WTC11 (cell line): ENCODE measurements around the gene HSD17B14. TPM values are rescaled to one million over a fixed set of nuclear protein-coding genes. Genes with fewer than 3 reads are reported as not detected.

ENCODE experiments used
- CBFB ChIP-seq: sonication (generic); formaldehyde crosslinking; IDR thresholded peaks from 2 replicates; pipeline ENCODE4 v1.8.1; 2022; ENCODE audit warnings: mild to moderate bottlenecking, low read depth, missing genetic modification reagents
- CREM ChIP-seq: sonication (generic); formaldehyde crosslinking; IDR thresholded peaks from 2 replicates; pipeline ENCODE4 v1.8.1; 2022; ENCODE audit warnings: mild to moderate bottlenecking, missing genetic modification reagents, moderate library complexity
- EMX1 ChIP-seq: fragments of 250-450 bp; sonication (Bioruptor Pico); IDR thresholded peaks from 2 replicates; pipeline ENCODE4 v1.8.0; 2021; ENCODE audit warnings: mild to moderate bottlenecking
- FOXJ3 ChIP-seq: sonication (generic); formaldehyde crosslinking; IDR thresholded peaks from 2 replicates; pipeline ENCODE4 v1.9.0; 2021; ENCODE audit warnings: missing genetic modification reagents, mild to moderate bottlenecking, borderline replicate concordance
- FOXP1 ChIP-seq: sonication (generic); formaldehyde crosslinking; IDR thresholded peaks from 2 replicates; pipeline ENCODE4 v1.8.0; 2022; ENCODE audit warnings: missing genetic modification reagents, mild to moderate bottlenecking, moderate library complexity, borderline replicate concordance
- JUN ChIP-seq: sonication (generic); formaldehyde crosslinking; IDR thresholded peaks from 2 replicates; pipeline ENCODE4 v1.8.0; 2023; ENCODE audit warnings: mild to moderate bottlenecking, missing genetic modification reagents
- MXD4 ChIP-seq: fragments of 250-450 bp; sonication (Bioruptor Pico); IDR thresholded peaks from 2 replicates; pipeline ENCODE4 v1.8.0; 2021; ENCODE audit warnings: mild to moderate bottlenecking, moderate library complexity, borderline replicate concordance
- NFYB ChIP-seq: sonication (generic); formaldehyde crosslinking; conservative IDR thresholded peaks from 2 replicates; pipeline ENCODE4 v1.8.0; 2022; ENCODE audit warnings: low read depth, missing genetic modification reagents
- SMAD3 ChIP-seq: sonication (generic); formaldehyde crosslinking; IDR thresholded peaks from 2 replicates; pipeline ENCODE4 v1.8.0; 2022; ENCODE audit warnings: missing genetic modification reagents, mild to moderate bottlenecking, borderline replicate concordance
- TCF7 ChIP-seq: sonication (generic); formaldehyde crosslinking; IDR thresholded peaks from 2 replicates; pipeline ENCODE4 v1.8.0; 2022; ENCODE audit warnings: mild to moderate bottlenecking, low read depth, missing genetic modification reagents, moderate library complexity
- total RNA-seq: library from RNA; stranded (reverse); gene quantifications from 3 replicates; pipeline ENCODE4 v1.2.3, GENCODE V29; 2021
- TF ChIP-seq, protein P1 (sequence below): sonication (generic); formaldehyde crosslinking; IDR thresholded peaks from 2 replicates; pipeline ENCODE4 v1.8.1; 2022; ENCODE audit warnings: low read depth, mild to moderate bottlenecking, moderate library complexity, missing genetic modification reagents, borderline replicate concordance
- TF ChIP-seq, protein P2 (sequence below): fragments of 200-600 bp; IDR thresholded peaks from 2 replicates; pipeline ENCODE4 v1.8.0; 2022; ENCODE audit warnings: antibody characterized with exemption
- TF ChIP-seq, protein P3 (sequence below): sonication (generic); formaldehyde crosslinking; IDR thresholded peaks from 2 replicates; pipeline ENCODE4 v1.8.0; 2023; ENCODE audit warnings: missing genetic modification reagents, mild to moderate bottlenecking, borderline replicate concordance
- TF ChIP-seq, protein P4 (sequence below): fragments of 250-450 bp; sonication (Bioruptor Pico); conservative IDR thresholded peaks from 2 replicates; pipeline ENCODE4 v1.9.0; 2021; ENCODE audit warnings: mild to moderate bottlenecking
- TF ChIP-seq, protein P5 (sequence below): sonication (generic); formaldehyde crosslinking; IDR thresholded peaks from 2 replicates; pipeline ENCODE4 v1.8.1; 2022; ENCODE audit warnings: low read depth, missing genetic modification reagents, borderline replicate concordance
- TF ChIP-seq, protein P6 (sequence below): sonication (generic); formaldehyde crosslinking; IDR thresholded peaks from 2 replicates; pipeline ENCODE4 v1.8.1; 2022; ENCODE audit warnings: mild to moderate bottlenecking, moderate library complexity, missing genetic modification reagents
- TF ChIP-seq, protein P7 (sequence below): sonication (generic); formaldehyde crosslinking; IDR thresholded peaks from 2 replicates; pipeline ENCODE4 v1.8.0; 2023; ENCODE audit warnings: missing genetic modification reagents
- TF ChIP-seq, protein P8 (sequence below): fragments of 250-450 bp; sonication (Bioruptor Pico); IDR thresholded peaks from 2 replicates; pipeline ENCODE4 v1.9.0; 2021; ENCODE audit warnings: mild to moderate bottlenecking
- TF ChIP-seq, protein P9 (sequence below): fragments of 250-450 bp; sonication (Bioruptor Pico); IDR thresholded peaks from 2 replicates; pipeline ENCODE4 v2.1.2; 2022; ENCODE audit warnings: mild to moderate bottlenecking, moderate library complexity

HSD17B14 gene
- total RNA-seq, 1 experiment from 2014 or later = 11.4 TPM

DNA sequence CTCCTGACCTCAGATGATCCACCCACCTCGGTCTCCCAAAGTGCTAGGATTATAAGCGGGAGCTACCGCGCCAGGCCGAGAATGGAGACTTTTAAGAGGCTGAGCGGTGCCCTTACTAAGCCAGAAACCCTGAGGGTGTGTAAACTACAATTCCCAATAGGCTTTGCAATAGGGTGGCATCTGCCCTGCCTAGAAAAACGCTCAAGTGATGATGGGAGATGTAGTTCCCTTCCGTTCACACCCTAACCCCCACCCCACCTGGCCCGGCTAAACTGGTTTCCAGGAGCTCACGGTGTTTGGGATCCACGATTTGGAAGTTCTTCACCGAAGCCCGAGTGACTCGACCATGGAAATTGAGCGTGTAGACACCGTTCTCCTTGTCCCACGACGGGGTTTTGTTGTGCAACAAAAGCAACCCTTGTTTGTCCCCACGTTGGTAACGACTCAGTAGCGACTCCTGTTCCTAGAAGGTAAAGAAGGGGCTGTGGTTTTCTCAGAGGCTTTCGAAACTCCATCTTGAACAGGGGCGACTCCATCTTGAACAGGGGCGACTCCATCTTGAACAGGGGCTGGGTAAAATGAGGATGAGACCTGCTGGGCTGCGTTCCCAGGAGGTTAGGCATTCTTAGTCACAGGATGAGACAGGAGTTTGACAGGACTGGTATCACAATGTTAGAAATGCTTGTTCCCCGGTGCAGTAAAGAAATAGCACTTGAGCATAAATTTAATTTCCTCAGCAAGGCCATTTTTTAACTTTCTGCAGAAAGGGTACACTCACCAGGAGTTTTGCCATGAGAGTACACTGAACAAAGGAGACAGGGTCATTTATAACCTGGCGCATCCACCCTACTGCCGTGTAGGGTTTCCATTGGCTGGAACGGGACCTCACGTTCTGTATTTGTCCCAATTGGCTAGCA lies 45.7 kb upstream of the HSD17B14 start (continued):
- TF ChIP-seq, protein P1, sequence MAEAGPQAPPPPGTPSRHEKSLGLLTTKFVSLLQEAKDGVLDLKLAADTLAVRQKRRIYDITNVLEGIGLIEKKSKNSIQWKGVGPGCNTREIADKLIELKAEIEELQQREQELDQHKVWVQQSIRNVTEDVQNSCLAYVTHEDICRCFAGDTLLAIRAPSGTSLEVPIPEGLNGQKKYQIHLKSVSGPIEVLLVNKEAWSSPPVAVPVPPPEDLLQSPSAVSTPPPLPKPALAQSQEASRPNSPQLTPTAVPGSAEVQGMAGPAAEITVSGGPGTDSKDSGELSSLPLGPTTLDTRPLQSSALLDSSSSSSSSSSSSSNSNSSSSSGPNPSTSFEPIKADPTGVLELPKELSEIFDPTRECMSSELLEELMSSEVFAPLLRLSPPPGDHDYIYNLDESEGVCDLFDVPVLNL (CRISPR knock-in tag) = no peak
- TF ChIP-seq NFYB = no peak
- peak; percentile 94 for TF ChIP-seq EMX1 (CRISPR knock-in tag)
- TF ChIP-seq FOXP1 (CRISPR knock-in tag) = no peak
- no peak for TF ChIP-seq CREM (CRISPR knock-in tag)
- TF ChIP-seq, protein P2, sequence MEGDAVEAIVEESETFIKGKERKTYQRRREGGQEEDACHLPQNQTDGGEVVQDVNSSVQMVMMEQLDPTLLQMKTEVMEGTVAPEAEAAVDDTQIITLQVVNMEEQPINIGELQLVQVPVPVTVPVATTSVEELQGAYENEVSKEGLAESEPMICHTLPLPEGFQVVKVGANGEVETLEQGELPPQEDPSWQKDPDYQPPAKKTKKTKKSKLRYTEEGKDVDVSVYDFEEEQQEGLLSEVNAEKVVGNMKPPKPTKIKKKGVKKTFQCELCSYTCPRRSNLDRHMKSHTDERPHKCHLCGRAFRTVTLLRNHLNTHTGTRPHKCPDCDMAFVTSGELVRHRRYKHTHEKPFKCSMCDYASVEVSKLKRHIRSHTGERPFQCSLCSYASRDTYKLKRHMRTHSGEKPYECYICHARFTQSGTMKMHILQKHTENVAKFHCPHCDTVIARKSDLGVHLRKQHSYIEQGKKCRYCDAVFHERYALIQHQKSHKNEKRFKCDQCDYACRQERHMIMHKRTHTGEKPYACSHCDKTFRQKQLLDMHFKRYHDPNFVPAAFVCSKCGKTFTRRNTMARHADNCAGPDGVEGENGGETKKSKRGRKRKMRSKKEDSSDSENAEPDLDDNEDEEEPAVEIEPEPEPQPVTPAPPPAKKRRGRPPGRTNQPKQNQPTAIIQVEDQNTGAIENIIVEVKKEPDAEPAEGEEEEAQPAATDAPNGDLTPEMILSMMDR = no peak
- TF ChIP-seq JUN = no peak
- TF ChIP-seq MXD4 (CRISPR knock-in tag) = peak; percentile 98
- TF ChIP-seq CBFB (CRISPR knock-in tag) = no peak
- TF ChIP-seq, protein P3, sequence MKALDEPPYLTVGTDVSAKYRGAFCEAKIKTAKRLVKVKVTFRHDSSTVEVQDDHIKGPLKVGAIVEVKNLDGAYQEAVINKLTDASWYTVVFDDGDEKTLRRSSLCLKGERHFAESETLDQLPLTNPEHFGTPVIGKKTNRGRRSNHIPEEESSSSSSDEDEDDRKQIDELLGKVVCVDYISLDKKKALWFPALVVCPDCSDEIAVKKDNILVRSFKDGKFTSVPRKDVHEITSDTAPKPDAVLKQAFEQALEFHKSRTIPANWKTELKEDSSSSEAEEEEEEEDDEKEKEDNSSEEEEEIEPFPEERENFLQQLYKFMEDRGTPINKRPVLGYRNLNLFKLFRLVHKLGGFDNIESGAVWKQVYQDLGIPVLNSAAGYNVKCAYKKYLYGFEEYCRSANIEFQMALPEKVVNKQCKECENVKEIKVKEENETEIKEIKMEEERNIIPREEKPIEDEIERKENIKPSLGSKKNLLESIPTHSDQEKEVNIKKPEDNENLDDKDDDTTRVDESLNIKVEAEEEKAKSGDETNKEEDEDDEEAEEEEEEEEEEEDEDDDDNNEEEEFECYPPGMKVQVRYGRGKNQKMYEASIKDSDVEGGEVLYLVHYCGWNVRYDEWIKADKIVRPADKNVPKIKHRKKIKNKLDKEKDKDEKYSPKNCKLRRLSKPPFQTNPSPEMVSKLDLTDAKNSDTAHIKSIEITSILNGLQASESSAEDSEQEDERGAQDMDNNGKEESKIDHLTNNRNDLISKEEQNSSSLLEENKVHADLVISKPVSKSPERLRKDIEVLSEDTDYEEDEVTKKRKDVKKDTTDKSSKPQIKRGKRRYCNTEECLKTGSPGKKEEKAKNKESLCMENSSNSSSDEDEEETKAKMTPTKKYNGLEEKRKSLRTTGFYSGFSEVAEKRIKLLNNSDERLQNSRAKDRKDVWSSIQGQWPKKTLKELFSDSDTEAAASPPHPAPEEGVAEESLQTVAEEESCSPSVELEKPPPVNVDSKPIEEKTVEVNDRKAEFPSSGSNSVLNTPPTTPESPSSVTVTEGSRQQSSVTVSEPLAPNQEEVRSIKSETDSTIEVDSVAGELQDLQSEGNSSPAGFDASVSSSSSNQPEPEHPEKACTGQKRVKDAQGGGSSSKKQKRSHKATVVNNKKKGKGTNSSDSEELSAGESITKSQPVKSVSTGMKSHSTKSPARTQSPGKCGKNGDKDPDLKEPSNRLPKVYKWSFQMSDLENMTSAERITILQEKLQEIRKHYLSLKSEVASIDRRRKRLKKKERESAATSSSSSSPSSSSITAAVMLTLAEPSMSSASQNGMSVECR (CRISPR knock-in tag) = no peak
- no peak for TF ChIP-seq SMAD3
- TF ChIP-seq, protein P4, sequence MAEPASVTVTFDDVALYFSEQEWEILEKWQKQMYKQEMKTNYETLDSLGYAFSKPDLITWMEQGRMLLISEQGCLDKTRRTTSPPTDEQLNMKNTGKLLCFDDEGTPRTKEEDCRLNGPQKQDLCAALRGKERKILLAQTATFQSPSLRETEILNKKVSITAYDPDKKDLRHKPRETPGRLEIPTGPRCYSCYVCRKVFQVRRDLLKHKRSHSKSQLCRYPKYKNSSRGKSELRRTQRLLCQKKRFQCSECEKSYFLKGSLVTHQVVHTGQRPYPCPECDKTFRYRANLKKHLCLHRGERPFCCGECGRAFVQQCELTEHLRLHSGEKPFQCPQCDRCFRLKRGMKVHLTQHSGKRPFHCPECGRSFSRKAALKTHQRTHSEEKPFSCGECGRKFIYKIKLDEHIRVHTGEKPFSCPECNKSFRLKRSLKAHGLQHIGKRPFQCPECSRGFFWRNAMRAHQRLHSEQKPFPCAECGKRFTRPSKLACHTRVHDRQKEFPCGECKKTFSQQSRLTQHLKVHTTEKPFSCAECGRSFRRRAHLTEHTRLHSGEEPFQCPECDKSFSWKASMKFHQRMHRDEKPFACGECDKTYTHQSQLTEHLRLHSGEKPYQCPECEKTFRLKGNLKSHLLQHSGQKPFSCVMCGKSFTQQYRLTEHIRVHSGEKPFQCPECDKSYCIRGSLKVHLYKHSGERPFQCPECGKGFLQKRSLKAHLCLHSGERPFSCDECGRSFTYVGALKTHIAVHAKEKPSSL (CRISPR knock-in tag) = peak; percentile 85
- TF ChIP-seq, protein P5, sequence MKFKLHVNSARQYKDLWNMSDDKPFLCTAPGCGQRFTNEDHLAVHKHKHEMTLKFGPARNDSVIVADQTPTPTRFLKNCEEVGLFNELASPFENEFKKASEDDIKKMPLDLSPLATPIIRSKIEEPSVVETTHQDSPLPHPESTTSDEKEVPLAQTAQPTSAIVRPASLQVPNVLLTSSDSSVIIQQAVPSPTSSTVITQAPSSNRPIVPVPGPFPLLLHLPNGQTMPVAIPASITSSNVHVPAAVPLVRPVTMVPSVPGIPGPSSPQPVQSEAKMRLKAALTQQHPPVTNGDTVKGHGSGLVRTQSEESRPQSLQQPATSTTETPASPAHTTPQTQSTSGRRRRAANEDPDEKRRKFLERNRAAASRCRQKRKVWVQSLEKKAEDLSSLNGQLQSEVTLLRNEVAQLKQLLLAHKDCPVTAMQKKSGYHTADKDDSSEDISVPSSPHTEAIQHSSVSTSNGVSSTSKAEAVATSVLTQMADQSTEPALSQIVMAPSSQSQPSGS (CRISPR knock-in tag) = no peak
- TF ChIP-seq, protein P6, sequence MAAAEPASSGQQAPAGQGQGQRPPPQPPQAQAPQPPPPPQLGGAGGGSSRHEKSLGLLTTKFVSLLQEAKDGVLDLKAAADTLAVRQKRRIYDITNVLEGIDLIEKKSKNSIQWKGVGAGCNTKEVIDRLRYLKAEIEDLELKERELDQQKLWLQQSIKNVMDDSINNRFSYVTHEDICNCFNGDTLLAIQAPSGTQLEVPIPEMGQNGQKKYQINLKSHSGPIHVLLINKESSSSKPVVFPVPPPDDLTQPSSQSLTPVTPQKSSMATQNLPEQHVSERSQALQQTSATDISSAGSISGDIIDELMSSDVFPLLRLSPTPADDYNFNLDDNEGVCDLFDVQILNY (CRISPR knock-in tag) = no peak
- TF ChIP-seq, protein P7, sequence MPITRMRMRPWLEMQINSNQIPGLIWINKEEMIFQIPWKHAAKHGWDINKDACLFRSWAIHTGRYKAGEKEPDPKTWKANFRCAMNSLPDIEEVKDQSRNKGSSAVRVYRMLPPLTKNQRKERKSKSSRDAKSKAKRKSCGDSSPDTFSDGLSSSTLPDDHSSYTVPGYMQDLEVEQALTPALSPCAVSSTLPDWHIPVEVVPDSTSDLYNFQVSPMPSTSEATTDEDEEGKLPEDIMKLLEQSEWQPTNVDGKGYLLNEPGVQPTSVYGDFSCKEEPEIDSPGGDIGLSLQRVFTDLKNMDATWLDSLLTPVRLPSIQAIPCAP = no peak
- TF ChIP-seq, protein P8, sequence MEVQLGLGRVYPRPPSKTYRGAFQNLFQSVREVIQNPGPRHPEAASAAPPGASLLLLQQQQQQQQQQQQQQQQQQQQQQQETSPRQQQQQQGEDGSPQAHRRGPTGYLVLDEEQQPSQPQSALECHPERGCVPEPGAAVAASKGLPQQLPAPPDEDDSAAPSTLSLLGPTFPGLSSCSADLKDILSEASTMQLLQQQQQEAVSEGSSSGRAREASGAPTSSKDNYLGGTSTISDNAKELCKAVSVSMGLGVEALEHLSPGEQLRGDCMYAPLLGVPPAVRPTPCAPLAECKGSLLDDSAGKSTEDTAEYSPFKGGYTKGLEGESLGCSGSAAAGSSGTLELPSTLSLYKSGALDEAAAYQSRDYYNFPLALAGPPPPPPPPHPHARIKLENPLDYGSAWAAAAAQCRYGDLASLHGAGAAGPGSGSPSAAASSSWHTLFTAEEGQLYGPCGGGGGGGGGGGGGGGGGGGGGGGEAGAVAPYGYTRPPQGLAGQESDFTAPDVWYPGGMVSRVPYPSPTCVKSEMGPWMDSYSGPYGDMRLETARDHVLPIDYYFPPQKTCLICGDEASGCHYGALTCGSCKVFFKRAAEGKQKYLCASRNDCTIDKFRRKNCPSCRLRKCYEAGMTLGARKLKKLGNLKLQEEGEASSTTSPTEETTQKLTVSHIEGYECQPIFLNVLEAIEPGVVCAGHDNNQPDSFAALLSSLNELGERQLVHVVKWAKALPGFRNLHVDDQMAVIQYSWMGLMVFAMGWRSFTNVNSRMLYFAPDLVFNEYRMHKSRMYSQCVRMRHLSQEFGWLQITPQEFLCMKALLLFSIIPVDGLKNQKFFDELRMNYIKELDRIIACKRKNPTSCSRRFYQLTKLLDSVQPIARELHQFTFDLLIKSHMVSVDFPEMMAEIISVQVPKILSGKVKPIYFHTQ (CRISPR knock-in tag) = peak; percentile 95
- no peak for TF ChIP-seq FOXJ3 (CRISPR knock-in tag)
- TF ChIP-seq TCF7 = no peak
- TF ChIP-seq, protein P9, sequence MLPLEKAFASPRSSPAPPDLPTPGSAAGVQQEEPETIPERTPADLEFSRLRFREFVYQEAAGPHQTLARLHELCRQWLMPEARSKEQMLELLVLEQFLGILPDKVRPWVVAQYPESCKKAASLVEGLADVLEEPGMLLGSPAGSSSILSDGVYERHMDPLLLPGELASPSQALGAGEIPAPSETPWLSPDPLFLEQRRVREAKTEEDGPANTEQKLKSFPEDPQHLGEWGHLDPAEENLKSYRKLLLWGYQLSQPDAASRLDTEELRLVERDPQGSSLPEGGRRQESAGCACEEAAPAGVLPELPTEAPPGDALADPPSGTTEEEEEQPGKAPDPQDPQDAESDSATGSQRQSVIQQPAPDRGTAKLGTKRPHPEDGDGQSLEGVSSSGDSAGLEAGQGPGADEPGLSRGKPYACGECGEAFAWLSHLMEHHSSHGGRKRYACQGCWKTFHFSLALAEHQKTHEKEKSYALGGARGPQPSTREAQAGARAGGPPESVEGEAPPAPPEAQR (CRISPR knock-in tag) = peak; percentile 100
